DOHH2 (cell line): ENCODE results near the gene ZBTB7A.

ENCODE experiments used
- H3F3A ChIP-seq: fragments of 200-600 bp; sonication (generic), shearing (Covaris generic); 2 replicates; pipeline ENCODE4 v1.6.0; 2016; ENCODE audit warnings: antibody characterized with exemption, mild to moderate bottlenecking; ENCODE audit not compliant: control insufficient read depth, insufficient read depth
- H3K27ac ChIP-seq: fragments of 200-600 bp; sonication (generic); 2 replicates; pipeline ENCODE4 v1.5.1; 2014; ENCODE audit warnings: low read depth, mild to moderate bottlenecking, low read length, moderate library complexity
- H3K27me3 ChIP-seq: fragments of 200-600 bp; sonication (generic); 2 replicates; pipeline ENCODE4 v1.6.1; 2014; ENCODE audit warnings: mild to moderate bottlenecking, low read length, mixed read lengths; ENCODE audit not compliant: control insufficient read depth
- H3K36me3 ChIP-seq: fragments of 200-600 bp; sonication (generic); 2 replicates; pipeline ENCODE4 v1.6.1; 2014; ENCODE audit warnings: mild to moderate bottlenecking, low read length, moderate library complexity, mixed read lengths; ENCODE audit not compliant: control insufficient read depth
- H3K4me1 ChIP-seq: fragments of 200-600 bp; sonication (generic); 2 replicates; pipeline ENCODE4 v1.6.1; 2014; ENCODE audit warnings: mild to moderate bottlenecking, low read length, mixed read lengths; ENCODE audit not compliant: control insufficient read depth
- H3K4me2 ChIP-seq: fragments of 200-600 bp; sonication (generic); 2 replicates; pipeline ENCODE4 v1.6.0; 2014; ENCODE audit warnings: mild to moderate bottlenecking, low read length, moderate library complexity
- H3K4me3 ChIP-seq: fragments of 200-600 bp; sonication (generic); 2 replicates; pipeline ENCODE4 v1.5.1; 2014; ENCODE audit warnings: mild to moderate bottlenecking, low read length, mixed read lengths
- H3K79me2 ChIP-seq: fragments of 200-600 bp; sonication (generic); 2 replicates; pipeline ENCODE4 v1.6.1; 2014; ENCODE audit warnings: mild to moderate bottlenecking, low read length, mixed read lengths; ENCODE audit not compliant: control insufficient read depth
- H3K9me2 ChIP-seq: fragments of 200-600 bp; sonication (generic); replicated peaks from 2 replicates; pipeline ENCODE4 v1.6.1; 2014; ENCODE audit warnings: mild to moderate bottlenecking, low read length, mixed read lengths; ENCODE audit not compliant: control insufficient read depth
- H3K9me3 ChIP-seq: fragments of 200-600 bp; sonication (generic); 2 replicates; pipeline ENCODE4 v1.6.1; 2014; ENCODE audit warnings: antibody characterized with exemption, low read length, mixed read lengths; ENCODE audit not compliant: control insufficient read depth, insufficient read depth
- H4K20me1 ChIP-seq: fragments of 200-600 bp; sonication (generic); 2 replicates; pipeline ENCODE4 v1.6.0; 2014; ENCODE audit warnings: low read depth, mild to moderate bottlenecking, antibody characterized with exemption, low read length, moderate library complexity; ENCODE audit not compliant: control insufficient read depth, insufficient read depth
- CTCF ChIP-seq: fragments of 200-600 bp; sonication (generic); IDR thresholded peaks from one replicate; pipeline ENCODE4 v1.5.1; 2014; ENCODE audit warnings: antibody characterized with exemption, mild to moderate bottlenecking, low read depth, low read length; ENCODE audit not compliant: poor library complexity, severe bottlenecking
- EZH2phosphoT487 ChIP-seq: fragments of 200-600 bp; sonication (generic); IDR thresholded peaks from 2 replicates; pipeline ENCODE4 v1.6.1; 2017; ENCODE audit warnings: borderline replicate concordance, mild to moderate bottlenecking, antibody characterized with exemption, low read length, moderate library complexity, mixed read lengths

The ZBTB7A gene

GRCh38 chr19:4099041-4099764 lies 32.5 kb upstream of the ZBTB7A start:
- no peaks in the 10 kb centered on the region for H3F3A ChIP-seq
- no peak overlapping the region for H3K4me2 ChIP-seq
- H3K4me1 ChIP-seq = no peaks in the 10 kb centered on the region
- no peak overlapping the region for H3K4me3 ChIP-seq
- peaks cover 45% of the 10 kb centered on the region for H3K36me3 ChIP-seq
- no peaks in the 10 kb centered on the region for H4K20me1 ChIP-seq
- H3K27ac ChIP-seq = no peak overlapping the region
- TF ChIP-seq CTCF (no peak), EZH2phosphoT487 (no peak)
- no peaks in the 10 kb centered on the region for H3K9me2 ChIP-seq
- H3K79me2 ChIP-seq = no peaks in the 10 kb centered on the region
- H3K27me3 ChIP-seq = no peaks in the 10 kb centered on the region
- no peaks in the 10 kb centered on the region for H3K9me3 ChIP-seq

- no peaks in the 10 kb centered on the region for H3F3A ChIP-seq
- no peaks in the 10 kb centered on the region for H3K79me2 ChIP-seq
- peaks cover 42% of the 10 kb centered on the region for H3K36me3 ChIP-seq
- no peak overlapping the region for H3K4me2 ChIP-seq
- H3K27ac ChIP-seq = no peak overlapping the region
- H3K4me3 ChIP-seq = no peak overlapping the region
- H3K4me1 ChIP-seq = no peaks in the 10 kb centered on the region
- H4K20me1 ChIP-seq = no peaks in the 10 kb centered on the region
- no peaks in the 10 kb centered on the region for H3K9me2 ChIP-seq
- TF ChIP-seq CTCF (no peak), EZH2phosphoT487 (no peak)
- no peaks in the 10 kb centered on the region for H3K27me3 ChIP-seq
- H3K9me3 ChIP-seq = no peaks in the 10 kb centered on the region
These were observed 31.8 kb upstream of the ZBTB7A start for GRCh38 chr19:4098493-4098892.

GRCh38 chr19:4097501-4097900 lies 30.8 kb upstream of the ZBTB7A start:
- Histone ChIP-seq H3K79me2 (no peaks in the 10 kb centered on the region), H3K4me1 (no peaks in the 10 kb centered on the region), H3K9me3 (no peaks in the 10 kb centered on the region), H3K9me2 (no peaks in the 10 kb centered on the region), H3F3A (no peaks in the 10 kb centered on the region), H3K27me3 (no peaks in the 10 kb centered on the region), H3K4me2 (no peak overlapping the region), H3K4me3 (no peak overlapping the region), H3K36me3 (peaks cover 40% of the 10 kb centered on the region), H3K27ac (no peak overlapping the region), H4K20me1 (no peaks in the 10 kb centered on the region)
- TF ChIP-seq CTCF = no peak
